Activated T-helper 1 cell treated with Interleukin-2 at 50 U/mL for 16 hours (primary cell): ENCODE measurements around the gene FCHO2.

Experiments
- DNase-seq: peaks from one replicate; pipeline ENCODE4 v3.0.0-alpha.2; 2020; ENCODE audit warnings: low read depth

Gene FCHO2

GRCh38 chr5:73137563-73138530, 182.0 kb downstream of the FCHO2 start:
- no peak for DNase-seq

GRCh38 chr5:73139485-73139884, 183.6 kb downstream of the FCHO2 start:
- no peak for DNase-seq
